Dermis lymphatic vessel endothelial cell (primary cell): Measurements from ENCODE around the gene BCL3. TPM values are rescaled to one million over a fixed set of nuclear protein-coding genes. Genes with fewer than 3 reads are reported as not detected.

Source experiments
- total RNA-seq: library from RNA; depleted of rRNA; stranded (reverse); fragments of >200 nt; gene quantifications from 2 replicates; pipeline ENCODE4 v1.2.1, GENCODE V29; 2014

BCL3 gene, protein sequence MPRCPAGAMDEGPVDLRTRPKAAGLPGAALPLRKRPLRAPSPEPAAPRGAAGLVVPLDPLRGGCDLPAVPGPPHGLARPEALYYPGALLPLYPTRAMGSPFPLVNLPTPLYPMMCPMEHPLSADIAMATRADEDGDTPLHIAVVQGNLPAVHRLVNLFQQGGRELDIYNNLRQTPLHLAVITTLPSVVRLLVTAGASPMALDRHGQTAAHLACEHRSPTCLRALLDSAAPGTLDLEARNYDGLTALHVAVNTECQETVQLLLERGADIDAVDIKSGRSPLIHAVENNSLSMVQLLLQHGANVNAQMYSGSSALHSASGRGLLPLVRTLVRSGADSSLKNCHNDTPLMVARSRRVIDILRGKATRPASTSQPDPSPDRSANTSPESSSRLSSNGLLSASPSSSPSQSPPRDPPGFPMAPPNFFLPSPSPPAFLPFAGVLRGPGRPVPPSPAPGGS
- total RNA-seq = 0.98 and 1.4 TPM in 2 replicates

DNA sequence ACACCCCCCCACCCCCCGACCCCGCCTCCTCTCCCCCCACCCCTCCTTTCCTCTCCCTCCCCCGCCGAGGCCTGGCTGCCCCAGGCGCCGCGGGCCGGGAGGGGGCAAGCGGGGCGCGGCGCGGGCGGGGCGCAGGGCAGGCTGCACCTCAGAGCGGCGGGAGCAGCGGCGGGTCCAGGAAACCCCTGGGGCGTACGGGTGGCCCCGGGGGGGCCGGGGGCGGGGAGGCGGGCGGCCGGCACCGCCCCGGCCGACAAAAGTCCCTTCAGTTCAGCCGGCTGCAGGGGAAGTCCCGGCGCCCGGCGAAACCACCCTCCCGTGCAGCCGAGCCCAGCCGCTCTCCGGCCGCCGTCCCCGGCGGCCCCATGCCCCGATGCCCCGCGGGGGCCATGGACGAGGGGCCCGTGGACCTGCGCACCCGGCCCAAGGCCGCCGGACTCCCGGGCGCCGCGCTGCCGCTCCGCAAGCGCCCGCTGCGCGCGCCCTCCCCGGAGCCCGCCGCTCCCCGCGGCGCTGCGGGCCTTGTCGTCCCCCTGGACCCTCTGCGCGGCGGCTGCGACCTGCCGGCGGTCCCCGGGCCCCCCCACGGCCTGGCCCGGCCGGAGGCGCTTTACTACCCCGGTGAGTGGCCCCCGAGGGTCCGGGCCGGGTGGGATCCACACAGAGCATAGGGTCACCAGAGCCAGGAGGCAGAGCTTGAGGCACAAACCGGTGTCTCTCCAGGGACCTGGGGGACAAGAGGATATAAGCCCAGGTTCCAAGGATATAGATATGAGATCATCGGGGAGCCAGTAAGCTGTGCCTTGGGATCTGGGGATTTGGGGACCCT, at the start of gene BCL3:
BCL3 (plus strand) TSS at position 283 of the 829 bp plus-strand sequence; CDS start at position 366, 83 bp downstream.

DNA sequence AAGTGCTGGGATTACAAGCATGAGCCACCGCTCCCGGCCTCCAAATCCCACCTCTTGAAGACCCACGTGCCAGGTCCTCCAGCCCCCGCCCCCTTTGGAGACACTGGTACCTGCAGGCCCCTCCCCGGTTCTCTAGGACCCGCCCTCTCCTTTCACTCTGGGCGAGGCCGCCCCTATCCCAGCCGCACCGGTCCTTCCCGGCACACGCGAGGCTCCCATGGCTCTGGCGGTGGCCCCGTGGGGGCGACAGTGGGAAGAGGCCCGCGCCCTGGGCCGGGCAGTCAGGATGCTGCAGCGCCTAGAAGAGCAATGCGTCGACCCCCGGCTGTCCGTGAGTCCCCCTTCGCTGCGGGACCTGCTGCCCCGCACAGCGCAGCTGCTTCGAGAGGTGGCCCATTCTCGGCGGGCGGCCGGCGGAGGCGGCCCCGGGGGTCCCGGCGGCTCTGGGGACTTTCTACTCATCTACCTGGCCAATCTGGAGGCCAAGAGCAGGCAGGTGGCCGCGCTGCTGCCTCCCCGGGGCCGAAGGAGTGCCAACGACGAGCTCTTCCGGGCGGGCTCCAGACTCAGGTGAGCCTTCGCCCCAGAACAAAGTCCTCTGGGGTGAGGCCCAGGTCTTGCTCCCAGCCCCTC, 29.3 kb downstream of the BCL3 start, which contains the start of gene CBLC:
CBLC (plus strand) TSS at position 176 of the 633 bp plus-strand sequence; CDS start at position 218, 42 bp downstream.

DNA sequence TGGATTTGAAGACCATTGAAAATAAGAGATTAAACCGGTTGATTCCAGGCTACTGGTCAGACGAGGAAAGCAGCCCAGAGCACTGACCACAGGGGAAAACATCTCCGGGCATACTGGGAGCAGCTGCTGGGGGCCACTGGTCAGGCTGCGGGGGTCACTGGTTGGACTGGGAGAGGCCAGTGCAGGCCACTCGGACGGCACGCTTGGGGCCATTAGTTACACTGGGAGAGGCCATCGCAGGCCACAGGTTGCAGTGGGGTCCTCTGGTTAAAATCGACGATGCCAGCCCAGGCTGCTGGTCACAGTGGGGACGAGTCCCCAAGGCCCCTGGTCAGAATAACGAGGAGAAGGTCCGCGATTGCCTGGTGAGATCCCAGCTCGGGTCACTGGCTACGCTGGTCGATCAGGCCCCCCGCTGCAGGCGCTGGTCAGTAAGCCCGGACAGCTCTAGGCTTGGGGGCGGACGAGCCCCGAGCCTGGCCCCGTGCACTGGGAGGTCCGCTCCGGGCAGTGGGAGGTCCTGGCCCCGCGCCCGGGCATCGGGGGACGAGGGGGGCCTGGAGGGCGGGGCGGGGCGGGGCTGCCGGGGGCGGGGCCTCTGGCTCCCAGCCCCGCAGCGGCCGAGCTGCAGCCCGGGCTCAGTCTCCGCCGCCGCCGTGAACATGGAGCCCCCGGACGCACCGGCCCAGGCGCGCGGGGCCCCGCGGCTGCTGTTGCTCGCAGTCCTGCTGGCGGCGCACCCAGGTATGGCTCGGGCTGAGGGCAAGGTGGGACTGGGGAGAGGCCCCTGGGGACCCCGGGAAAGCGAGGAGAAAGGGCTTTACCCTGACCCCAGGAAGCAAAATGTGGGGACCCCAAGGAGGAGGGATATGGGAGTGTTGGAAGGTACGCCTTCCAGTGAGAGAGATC, 60.2 kb downstream of the BCL3 start, which contains the start of gene BCAM:
BCAM (plus strand) TSS at position 641 of the 909 bp plus-strand sequence; CDS start at position 663, 22 bp downstream.

Other genes with a start within 250 kb of the BCL3 start
- gene ZNF180, start 248.2 kb upstream of the BCL3 start, total RNA-seq = 7.5 and 7.6 TPM in 2 replicates
- not detected in 2 replicates for gene CEACAM20, start 219.0 kb upstream of the BCL3 start, total RNA-seq
- 0.11 TPM in 1 of 2 replicates, not detected in the other for gene IGSF23, start 135.1 kb upstream of the BCL3 start, total RNA-seq
- 25.3 and 58.1 TPM in 2 replicates for gene PVR, start 104.8 kb upstream of the BCL3 start, total RNA-seq
- gene CEACAM19, start 77.2 kb upstream of the BCL3 start, total RNA-seq = 0.69 and 0.87 TPM in 2 replicates
- not detected in 2 replicates for gene CEACAM16, start 49.6 kb upstream of the BCL3 start, total RNA-seq
- gene CBLC, start 29.2 kb downstream of the BCL3 start, total RNA-seq = not detected in 2 replicates
- gene BCAM, start 60.4 kb downstream of the BCL3 start, total RNA-seq = 16.8 and 21.2 TPM in 2 replicates
- gene NECTIN2, start 97.6 kb downstream of the BCL3 start, total RNA-seq = 76.8 and 98.0 TPM in 2 replicates
- 27.8 and 30.3 TPM in 2 replicates for gene TOMM40, start 142.5 kb downstream of the BCL3 start, total RNA-seq
- gene APOE, start 157.1 kb downstream of the BCL3 start, total RNA-seq = 1.0 and 3.0 TPM in 2 replicates
- gene APOC1, start 165.9 kb downstream of the BCL3 start, total RNA-seq = 1.5 and 3.0 TPM in 2 replicates
- gene APOC4, start 193.5 kb downstream of the BCL3 start, total RNA-seq = not detected in 2 replicates
- not detected in 2 replicates for gene APOC2, start 197.3 kb downstream of the BCL3 start, total RNA-seq
- gene CLPTM1, start 206.7 kb downstream of the BCL3 start, total RNA-seq = 29.1 and 29.2 TPM in 2 replicates